HepG2 (cell line): Measurements from ENCODE around the gene HTRA2. TPM values are rescaled to one million over a fixed set of nuclear protein-coding genes. Genes with fewer than 3 reads are reported as not detected.

Source experiments
- ARNTL ChIP-seq: sonication (generic); formaldehyde crosslinking; IDR thresholded peaks from 2 replicates; pipeline ENCODE4 v1.4.0; 2020; ENCODE audit warnings: mild to moderate bottlenecking, missing genetic modification reagents
- CTCF ChIP-seq: sonication (generic); formaldehyde crosslinking; IDR thresholded peaks from 2 replicates; pipeline ENCODE4 v1.5.0; 2020; ENCODE audit warnings: mild to moderate bottlenecking, missing genetic modification reagents, moderate library complexity
- DMTF1 ChIP-seq: sonication (generic); formaldehyde crosslinking; IDR thresholded peaks from 2 replicates; pipeline ENCODE4 v1.4.0; 2020; ENCODE audit warnings: mild to moderate bottlenecking, missing genetic modification reagents
- FLYWCH1 ChIP-seq: sonication (generic); formaldehyde crosslinking; IDR thresholded peaks from 2 replicates; pipeline ENCODE4 v1.8.1; 2023; ENCODE audit warnings: mild to moderate bottlenecking, missing genetic modification reagents
- IKZF5 ChIP-seq: IDR thresholded peaks from 2 replicates; pipeline ENCODE4 v1.6.1; 2018; ENCODE audit warnings: missing genetic modification reagents, mild to moderate bottlenecking, missing compliant biosample characterization
- KDM4B ChIP-seq: sonication (generic); formaldehyde crosslinking; IDR thresholded peaks from 2 replicates; pipeline ENCODE4 v1.4.0; 2020; ENCODE audit warnings: missing genetic modification reagents
- MAFG ChIP-seq: sonication (generic); formaldehyde crosslinking; IDR thresholded peaks from 2 replicates; pipeline ENCODE4 v1.5.1; 2020; ENCODE audit warnings: mild to moderate bottlenecking, missing genetic modification reagents
- MIER3 ChIP-seq: IDR thresholded peaks from 2 replicates; pipeline ENCODE4 v1.6.1; 2016; ENCODE audit warnings: missing compliant biosample characterization, borderline replicate concordance
- MTA1 ChIP-seq: sonication (generic); formaldehyde crosslinking; IDR thresholded peaks from 2 replicates; pipeline ENCODE4 v1.4.0; 2020; ENCODE audit warnings: missing genetic modification reagents, mild to moderate bottlenecking, borderline replicate concordance
- MXD3 ChIP-seq: IDR thresholded peaks from 2 replicates; pipeline ENCODE4 v1.6.1; 2016; ENCODE audit warnings: mild to moderate bottlenecking, missing biosample characterization, missing genetic modification reagents
- MXD4 ChIP-seq: IDR thresholded peaks from 2 replicates; pipeline ENCODE4 v1.6.1; 2016; ENCODE audit warnings: mild to moderate bottlenecking, missing biosample characterization, missing genetic modification reagents
- POLR2G ChIP-seq: fragments of 200-400 bp; formaldehyde crosslinking; IDR thresholded peaks from 2 replicates; pipeline ENCODE4 v1.6.1; 2018; ENCODE audit warnings: mild to moderate bottlenecking, low read depth, low read length, moderate library complexity
- SIX1 ChIP-seq: sonication (generic); formaldehyde crosslinking; IDR thresholded peaks from 2 replicates; pipeline ENCODE4 v1.4.0; 2020; ENCODE audit warnings: missing genetic modification reagents, borderline replicate concordance
- TRIM24 ChIP-seq: sonication (generic); formaldehyde crosslinking; IDR thresholded peaks from 2 replicates; pipeline ENCODE4 v1.8.0; 2022; ENCODE audit warnings: mild to moderate bottlenecking, missing genetic modification reagents
- WIZ ChIP-seq: sonication (generic); formaldehyde crosslinking; IDR thresholded peaks from 2 replicates; pipeline ENCODE4 v1.5.1; 2020; ENCODE audit warnings: mild to moderate bottlenecking, missing genetic modification reagents
- YEATS4 ChIP-seq: sonication (generic); formaldehyde crosslinking; IDR thresholded peaks from 2 replicates; pipeline ENCODE4 v1.4.0; 2020; ENCODE audit warnings: missing genetic modification reagents, borderline replicate concordance
- ZKSCAN5 ChIP-seq: sonication (generic); formaldehyde crosslinking; IDR thresholded peaks from 2 replicates; pipeline ENCODE4 v1.5.1; 2020; ENCODE audit warnings: mild to moderate bottlenecking, missing genetic modification reagents
- ZMYM4 ChIP-seq: sonication (generic); formaldehyde crosslinking; IDR thresholded peaks from 2 replicates; pipeline ENCODE4 v1.8.1; 2023; ENCODE audit warnings: mild to moderate bottlenecking, missing genetic modification reagents
- ZNF253 ChIP-seq: sonication (generic); formaldehyde crosslinking; IDR thresholded peaks from 2 replicates; pipeline ENCODE4 v1.8.0; 2022; ENCODE audit warnings: mild to moderate bottlenecking, missing genetic modification reagents, borderline replicate concordance
- ZNF274 ChIP-seq: sonication (generic); formaldehyde crosslinking; IDR thresholded peaks from 2 replicates; pipeline ENCODE4 v1.5.1; 2020; ENCODE audit warnings: mild to moderate bottlenecking, missing genetic modification reagents
- ZNF335 ChIP-seq: sonication (generic); formaldehyde crosslinking; IDR thresholded peaks from 2 replicates; pipeline ENCODE4 v1.4.0; 2020; ENCODE audit warnings: missing genetic modification reagents
- ZNF414 ChIP-seq: sonication (generic); formaldehyde crosslinking; IDR thresholded peaks from 2 replicates; pipeline ENCODE4 v1.5.0; 2020; ENCODE audit warnings: missing genetic modification reagents
- ZNF441 ChIP-seq: sonication (generic); formaldehyde crosslinking; IDR thresholded peaks from 2 replicates; pipeline ENCODE4 v1.7.0; 2021; ENCODE audit warnings: missing genetic modification reagents, borderline replicate concordance
- ZNF839 ChIP-seq: sonication (generic); formaldehyde crosslinking; IDR thresholded peaks from 2 replicates; pipeline ENCODE4 v1.4.0; 2020; ENCODE audit warnings: missing genetic modification reagents, mild to moderate bottlenecking, borderline replicate concordance
- polyA plus RNA-seq, 8 experiments: library from polyadenylated mRNA; depleted of rRNA in 3 of 8; stranded (reverse) in 7 of 8; unstranded in 1 of 8; fragments of >200 nt; fragmentation: Illumina TruSeq in 4 of 8; extraction: Trizol in 4 of 8; gene quantifications; 2 replicates each; pipeline versions ENCODE4 v1.2.1 to v1.2.3, GENCODE V29; 2011 to 2016; ENCODE audit warnings: low read depth in 4 of 8, missing spikeins in 1 of 8, mixed read lengths in 1 of 8; ENCODE audit not compliant: insufficient read depth in 1 of 8
- total RNA-seq, 5 experiments: library from RNA; depleted of rRNA; stranded (reverse); fragments of >200 nt; fragmentation: Illumina TruSeq; extraction: Trizol; gene quantifications; 2 replicates each; pipeline ENCODE4 v1.2.3, GENCODE V29; 2016; ENCODE audit warnings: low read depth in 1 of 5

The HTRA2 gene
- total and polyA plus RNA-seq, 2 of the 13 experiments (the other 11 are each of a cell fraction or from before 2014, with no cell fraction given), result 47.7 to 50.3 TPM

- 0 out of 2 replicates have a peak, but pooled peaks have one; percentile 48 for TF ChIP-seq ZNF839 (CRISPR knock-in tag)
- no peak for TF ChIP-seq ZNF253 (CRISPR knock-in tag)
- no peak for TF ChIP-seq ZNF335
- TF ChIP-seq ZMYM4 (CRISPR knock-in tag), result peak; percentile 66
- TF ChIP-seq ZNF441, result peak; percentile 100
- TF ChIP-seq MXD4 (CRISPR knock-in tag), result no peak
- TF ChIP-seq ZNF414 (CRISPR knock-in tag), result 0 out of 2 replicates have a peak, but pooled peaks have one; percentile 27
- no peak for TF ChIP-seq ZKSCAN5
- no peak for TF ChIP-seq MXD3
- no peak for TF ChIP-seq DMTF1 (CRISPR knock-in tag)
- 0 out of 2 replicates have a peak, but pooled peaks have one; percentile 84 for TF ChIP-seq WIZ (CRISPR knock-in tag)
- TF ChIP-seq YEATS4 (CRISPR knock-in tag), result 0 out of 2 replicates have a peak, but pooled peaks have one; percentile 32
- TF ChIP-seq MTA1, result peak; percentile 81
- no peak; the same call in 1 of the 2 replicates for TF ChIP-seq ZNF274 (CRISPR knock-in tag)
- peak; percentile 82; the same call in 1 of the 2 replicates for TF ChIP-seq MIER3 (CRISPR knock-in tag)
- no peak for TF ChIP-seq FLYWCH1 (CRISPR knock-in tag)
- peak; percentile 48; the same call in 1 of the 2 replicates for TF ChIP-seq IKZF5 (CRISPR knock-in tag)
- TF ChIP-seq KDM4B, result no peak
- TF ChIP-seq CTCF (CRISPR knock-in tag), result 0 out of 2 replicates have a peak, but pooled peaks have one; percentile 3
- no peak for TF ChIP-seq MAFG (CRISPR knock-in tag)
- TF ChIP-seq ARNTL, result peak; percentile 78
- no peak for TF ChIP-seq POLR2G
- TF ChIP-seq TRIM24 (CRISPR knock-in tag), result peak; percentile 22; the same call in 1 of the 2 replicates
- peak; percentile 57; the same call in 1 of the 2 replicates for TF ChIP-seq SIX1
Observed at GRCh38 chr2:74488643-74489481, 40.9 kb upstream of the HTRA2 start (continued).
